Tibial nerve (tissue), 4 donors: ENCODE data around the gene HPSE2.

Source experiments
- EP300 ChIP-seq, 2 donors: sonication (generic); formaldehyde crosslinking; IDR thresholded peaks; one replicate each; pipeline ENCODE4 v1.6.1; 2017; ENCODE audit warnings: antibody characterized with exemption in 2 of 2, mild to moderate bottlenecking in 1 of 2
- POLR2A ChIP-seq, 2 donors: fragments of 450-650 bp; IDR thresholded peaks; one replicate each; pipeline ENCODE4 v1.6.1; 2017; ENCODE audit warnings: antibody characterized with exemption in 2 of 2, mild to moderate bottlenecking in 2 of 2, moderate library complexity in 2 of 2
- TF ChIP-seq, protein P1 (sequence below), 5 experiments: fragments of 200-600 bp in 3 of 5; fragments of 450-650 bp in 2 of 5; sonication (generic) in 3 of 5; IDR thresholded peaks; one replicate each; pipeline ENCODE4 v1.5.1; 2016 to 2019; ENCODE audit warnings: antibody characterized with exemption in 5 of 5, mild to moderate bottlenecking in 3 of 5, moderate library complexity in 2 of 5

DNA sequence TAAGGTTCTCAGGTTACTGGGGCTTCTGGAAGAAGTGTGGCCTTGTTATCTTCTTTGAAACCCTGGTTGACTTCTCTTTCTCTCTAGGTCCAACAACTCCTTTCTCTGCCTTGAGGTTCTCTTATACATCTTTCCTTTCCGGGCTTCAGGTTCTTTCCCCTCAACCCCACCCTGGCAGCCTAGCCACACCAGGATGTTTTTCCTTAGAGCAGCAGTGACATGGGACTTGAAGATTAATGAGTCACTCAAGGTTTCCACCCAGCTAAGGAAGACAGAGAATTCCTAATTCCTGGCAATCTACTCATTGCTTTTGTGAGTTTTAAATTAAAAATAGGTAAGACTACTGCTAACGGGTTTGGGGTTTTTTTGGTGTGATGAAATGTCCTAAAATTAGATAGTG lies 667.1 kb downstream of the HPSE2 start:
- TF ChIP-seq, protein P1, sequence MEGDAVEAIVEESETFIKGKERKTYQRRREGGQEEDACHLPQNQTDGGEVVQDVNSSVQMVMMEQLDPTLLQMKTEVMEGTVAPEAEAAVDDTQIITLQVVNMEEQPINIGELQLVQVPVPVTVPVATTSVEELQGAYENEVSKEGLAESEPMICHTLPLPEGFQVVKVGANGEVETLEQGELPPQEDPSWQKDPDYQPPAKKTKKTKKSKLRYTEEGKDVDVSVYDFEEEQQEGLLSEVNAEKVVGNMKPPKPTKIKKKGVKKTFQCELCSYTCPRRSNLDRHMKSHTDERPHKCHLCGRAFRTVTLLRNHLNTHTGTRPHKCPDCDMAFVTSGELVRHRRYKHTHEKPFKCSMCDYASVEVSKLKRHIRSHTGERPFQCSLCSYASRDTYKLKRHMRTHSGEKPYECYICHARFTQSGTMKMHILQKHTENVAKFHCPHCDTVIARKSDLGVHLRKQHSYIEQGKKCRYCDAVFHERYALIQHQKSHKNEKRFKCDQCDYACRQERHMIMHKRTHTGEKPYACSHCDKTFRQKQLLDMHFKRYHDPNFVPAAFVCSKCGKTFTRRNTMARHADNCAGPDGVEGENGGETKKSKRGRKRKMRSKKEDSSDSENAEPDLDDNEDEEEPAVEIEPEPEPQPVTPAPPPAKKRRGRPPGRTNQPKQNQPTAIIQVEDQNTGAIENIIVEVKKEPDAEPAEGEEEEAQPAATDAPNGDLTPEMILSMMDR (IDR thresholded peaks at IDR 0.05) = no peak
- no peak for TF ChIP-seq POLR2A (IDR thresholded peaks at IDR 0.05)
- no peak for TF ChIP-seq EP300 (IDR thresholded peaks at IDR 0.05)
